GM19025 (cell line): ENCODE measurements around the gene PRKN.

Experiments
- ATAC-seq: cut with Tn5 transposase; IDR thresholded peaks from one replicate; pipeline ENCODE4 v1.9.1; 2021; ENCODE audit warnings: mild to moderate bottlenecking, low read depth, moderate library complexity; ENCODE audit not compliant: unreplicated experiment

PRKN gene

GRCh38 chr6:161434350-161434749 lies 1293.2 kb downstream of the PRKN start:
- ATAC-seq: no peak

GRCh38 chr6:161432546-161432945 lies 1295.0 kb downstream of the PRKN start:
- no peak for ATAC-seq

- no peak for ATAC-seq
These were observed 1297.6 kb downstream of the PRKN start for GRCh38 chr6:161429921-161430490.

- ATAC-seq: no peak
These were observed 1303.1 kb downstream of the PRKN start for GRCh38 chr6:161424421-161424820.

GRCh38 chr6:161422710-161423680 lies 1304.6 kb downstream of the PRKN start:
- ATAC-seq: no peak

- no peak for ATAC-seq
These were observed 1309.1 kb downstream of the PRKN start for GRCh38 chr6:161418463-161418945.

- ATAC-seq: no peak
These were observed 1309.7 kb downstream of the PRKN start for GRCh38 chr6:161417717-161418462.

- ATAC-seq: no peak
These were observed 1312.2 kb downstream of the PRKN start for GRCh38 chr6:161415302-161415855.

GRCh38 chr6:161414707-161415106 lies 1312.9 kb downstream of the PRKN start:
- ATAC-seq: no peak

GRCh38 chr6:161414180-161414579 lies 1313.4 kb downstream of the PRKN start:
- ATAC-seq: no peak

GRCh38 chr6:161413355-161413771 lies 1314.2 kb downstream of the PRKN start:
- ATAC-seq: no peak

GRCh38 chr6:161412795-161413194 lies 1314.8 kb downstream of the PRKN start:
- ATAC-seq: no peak

- ATAC-seq: no peak
These were observed 1316.2 kb downstream of the PRKN start for GRCh38 chr6:161411265-161411944.

- no peak for ATAC-seq
These were observed 1316.8 kb downstream of the PRKN start for GRCh38 chr6:161410736-161411135.

- ATAC-seq: no peak
These were observed 1317.5 kb downstream of the PRKN start for GRCh38 chr6:161410076-161410475.

- ATAC-seq: no peak
These were observed 1318.2 kb downstream of the PRKN start for GRCh38 chr6:161409353-161409752.

- ATAC-seq: no peak
These were observed 1319.5 kb downstream of the PRKN start for GRCh38 chr6:161408041-161408440.

- no peak for ATAC-seq
These were observed 1320.0 kb downstream of the PRKN start for GRCh38 chr6:161407581-161407980.

GRCh38 chr6:161407115-161407514 lies 1320.5 kb downstream of the PRKN start:
- ATAC-seq: no peak

- no peak for ATAC-seq
These were observed 1320.9 kb downstream of the PRKN start for GRCh38 chr6:161406646-161407045.
